HEK293 (cell line): ENCODE measurements around the gene HYPK.

Experiments
- EGR2 ChIP-seq: fragments of 450-650 bp; formaldehyde crosslinking; IDR thresholded peaks from 2 replicates; pipeline ENCODE4 v1.5.1; 2016; ENCODE audit warnings: low read depth, missing biosample characterization, missing genetic modification characterization
- GLIS2 ChIP-seq: fragments of 450-650 bp; formaldehyde crosslinking; IDR thresholded peaks from 2 replicates; pipeline ENCODE4 v1.5.1; 2016; ENCODE audit warnings: missing biosample characterization, missing genetic modification characterization
- HIC1 ChIP-seq: fragments of 450-650 bp; formaldehyde crosslinking; IDR thresholded peaks from 2 replicates; pipeline ENCODE4 v1.5.1; 2016; ENCODE audit warnings: missing biosample characterization, missing genetic modification characterization
- HOXD13 ChIP-seq: sonication (generic); formaldehyde crosslinking; IDR thresholded peaks from 2 replicates; pipeline ENCODE4 v1.8.0; 2022; ENCODE audit warnings: missing genetic modification reagents, borderline replicate concordance
- MYNN ChIP-seq: fragments of 450-650 bp; formaldehyde crosslinking; IDR thresholded peaks from 2 replicates; pipeline ENCODE4 v1.5.1; 2016; ENCODE audit warnings: missing biosample characterization, missing genetic modification characterization, borderline replicate concordance
- PRDM4 ChIP-seq: fragments of 450-650 bp; formaldehyde crosslinking; IDR thresholded peaks from 2 replicates; pipeline ENCODE4 v1.5.1; 2017; ENCODE audit warnings: missing biosample characterization, missing genetic modification characterization
- RBAK ChIP-seq: fragments of 450-650 bp; formaldehyde crosslinking; IDR thresholded peaks from 2 replicates; pipeline ENCODE4 v1.5.1; 2016; ENCODE audit warnings: missing biosample characterization, missing genetic modification characterization
- SCRT1 ChIP-seq: fragments of 450-650 bp; formaldehyde crosslinking; IDR thresholded peaks from 2 replicates; pipeline ENCODE4 v1.5.1; 2016; ENCODE audit warnings: missing biosample characterization, missing genetic modification characterization, borderline replicate concordance
- TRIM28 ChIP-seq: IDR thresholded peaks from 2 replicates; pipeline ENCODE4 v1.6.1; 2011; ENCODE audit warnings: low read length, control low read depth, borderline replicate concordance
- ZBTB7A ChIP-seq: fragments of 450-650 bp; formaldehyde crosslinking; IDR thresholded peaks from 2 replicates; pipeline ENCODE4 v1.5.1; 2016; ENCODE audit warnings: low read depth, missing biosample characterization, missing genetic modification characterization
- ZEB2 ChIP-seq: fragments of 450-650 bp; formaldehyde crosslinking; IDR thresholded peaks from 2 replicates; pipeline ENCODE4 v1.5.1; 2016; ENCODE audit warnings: missing biosample characterization, missing genetic modification characterization
- ZFHX2 ChIP-seq: fragments of 450-650 bp; formaldehyde crosslinking; conservative IDR thresholded peaks from 2 replicates; pipeline ENCODE4 v1.5.1; 2016; ENCODE audit warnings: missing biosample characterization, missing genetic modification characterization
- ZFP3 ChIP-seq: fragments of 450-650 bp; formaldehyde crosslinking; IDR thresholded peaks from 2 replicates; pipeline ENCODE4 v1.5.1; 2016; ENCODE audit warnings: low read depth, missing biosample characterization, missing genetic modification characterization
- ZFP69B ChIP-seq: fragments of 450-650 bp; formaldehyde crosslinking; IDR thresholded peaks from 2 replicates; pipeline ENCODE4 v1.5.1; 2016; ENCODE audit warnings: missing biosample characterization, missing genetic modification characterization
- ZIC2 ChIP-seq: fragments of 450-650 bp; formaldehyde crosslinking; IDR thresholded peaks from 2 replicates; pipeline ENCODE4 v1.5.1; 2016; ENCODE audit warnings: missing biosample characterization, missing genetic modification characterization
- ZNF239 ChIP-seq: fragments of 450-650 bp; formaldehyde crosslinking; IDR thresholded peaks from 2 replicates; pipeline ENCODE4 v1.5.1; 2016; ENCODE audit warnings: missing biosample characterization, missing genetic modification characterization
- ZNF302 ChIP-seq: fragments of 450-650 bp; formaldehyde crosslinking; IDR thresholded peaks from 2 replicates; pipeline ENCODE4 v1.5.1; 2016; ENCODE audit warnings: missing biosample characterization, missing genetic modification characterization, low read depth
- ZNF311 ChIP-seq: fragments of 450-650 bp; formaldehyde crosslinking; IDR thresholded peaks from 2 replicates; pipeline ENCODE4 v1.5.1; 2017; ENCODE audit warnings: missing biosample characterization, missing genetic modification characterization, borderline replicate concordance
- ZNF423 ChIP-seq: fragments of 450-650 bp; formaldehyde crosslinking; IDR thresholded peaks from 2 replicates; pipeline ENCODE4 v1.5.1; 2016; ENCODE audit warnings: missing biosample characterization, missing genetic modification characterization
- ZNF571 ChIP-seq: fragments of 450-650 bp; formaldehyde crosslinking; IDR thresholded peaks from 2 replicates; pipeline ENCODE4 v1.5.0; 2017; ENCODE audit warnings: missing biosample characterization, missing genetic modification characterization
- ZNF600 ChIP-seq: fragments of 450-650 bp; formaldehyde crosslinking; IDR thresholded peaks from 2 replicates; pipeline ENCODE4 v1.5.1; 2016; ENCODE audit warnings: missing biosample characterization, missing genetic modification characterization
- ZNF701 ChIP-seq: fragments of 450-650 bp; formaldehyde crosslinking; IDR thresholded peaks from 2 replicates; pipeline ENCODE4 v1.5.1; 2016; ENCODE audit warnings: missing biosample characterization, missing genetic modification characterization
- ZNF843 ChIP-seq: fragments of 450-650 bp; formaldehyde crosslinking; IDR thresholded peaks from 2 replicates; pipeline ENCODE4 v1.5.1; 2016; ENCODE audit warnings: missing biosample characterization, missing genetic modification characterization
- TF ChIP-seq, protein P1 (sequence below): fragments of 450-650 bp; formaldehyde crosslinking; optimal IDR thresholded peaks from 2 replicates; pipeline ENCODE3; 2016; ENCODE audit warnings: missing biosample characterization, mild to moderate bottlenecking, missing genetic modification characterization
- TF ChIP-seq, protein P2 (sequence below): fragments of 450-650 bp; formaldehyde crosslinking; IDR thresholded peaks from 2 replicates; pipeline ENCODE4 v1.5.1; 2016; ENCODE audit warnings: missing biosample characterization, missing genetic modification characterization
- TF ChIP-seq, protein P3 (sequence below): fragments of 450-650 bp; formaldehyde crosslinking; IDR thresholded peaks from 2 replicates; pipeline ENCODE4 v1.5.1; 2016; ENCODE audit warnings: missing biosample characterization, missing genetic modification characterization
- TF ChIP-seq, protein P4 (sequence below): fragments of 450-650 bp; formaldehyde crosslinking; IDR thresholded peaks from 2 replicates; pipeline ENCODE4 v1.5.1; 2017; ENCODE audit warnings: missing biosample characterization, missing genetic modification characterization

The HYPK gene

GRCh38 chr15:43776101-43776717, 24.2 kb upstream of the HYPK start (continued):
- TF ChIP-seq, protein P1, sequence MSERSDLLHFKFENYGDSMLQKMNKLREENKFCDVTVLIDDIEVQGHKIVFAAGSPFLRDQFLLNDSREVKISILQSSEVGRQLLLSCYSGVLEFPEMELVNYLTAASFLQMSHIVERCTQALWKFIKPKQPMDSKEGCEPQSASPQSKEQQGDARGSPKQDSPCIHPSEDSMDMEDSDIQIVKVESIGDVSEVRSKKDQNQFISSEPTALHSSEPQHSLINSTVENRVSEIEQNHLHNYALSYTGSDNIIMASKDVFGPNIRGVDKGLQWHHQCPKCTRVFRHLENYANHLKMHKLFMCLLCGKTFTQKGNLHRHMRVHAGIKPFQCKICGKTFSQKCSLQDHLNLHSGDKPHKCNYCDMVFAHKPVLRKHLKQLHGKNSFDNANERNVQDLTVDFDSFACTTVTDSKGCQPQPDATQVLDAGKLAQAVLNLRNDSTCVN (tag by site-specific recombination), result no peak
- TF ChIP-seq HOXD13 (no peak), ZEB2 (tag by site-specific recombination) (no peak; the same call in 1 of the 2 replicates), ZIC2 (tag by site-specific recombination) (peak; percentile 68), ZNF600 (peak; percentile 34), TRIM28 (no peak), SCRT1 (no peak), ZNF239 (tag by site-specific recombination) (no peak), ZBTB7A (tag by site-specific recombination) (no peak), GLIS2 (tag by site-specific recombination) (peak; percentile 82), HIC1 (tag by site-specific recombination) (peak; percentile 26; the same call in 1 of the 2 replicates), ZFP69B (tag by site-specific recombination) (peak; percentile 92), ZNF701 (tag by site-specific recombination) (no peak), ZNF311 (tag by site-specific recombination) (no peak), MYNN (tag by site-specific recombination) (no peak), ZNF843 (tag by site-specific recombination) (no peak; the same call in 1 of the 2 replicates), ZFHX2 (tag by site-specific recombination) (0 out of 2 replicates have a peak, but pooled peaks have one; percentile 25), RBAK (tag by site-specific recombination) (no peak), ZNF571 (tag by site-specific recombination) (no peak), ZFP3 (tag by site-specific recombination) (no peak), ZNF302 (tag by site-specific recombination) (no peak), ZNF423 (tag by site-specific recombination) (peak; percentile 80), PRDM4 (tag by site-specific recombination) (no peak), EGR2 (tag by site-specific recombination) (peak; percentile 26; the same call in 1 of the 2 replicates)
- TF ChIP-seq, protein P2, sequence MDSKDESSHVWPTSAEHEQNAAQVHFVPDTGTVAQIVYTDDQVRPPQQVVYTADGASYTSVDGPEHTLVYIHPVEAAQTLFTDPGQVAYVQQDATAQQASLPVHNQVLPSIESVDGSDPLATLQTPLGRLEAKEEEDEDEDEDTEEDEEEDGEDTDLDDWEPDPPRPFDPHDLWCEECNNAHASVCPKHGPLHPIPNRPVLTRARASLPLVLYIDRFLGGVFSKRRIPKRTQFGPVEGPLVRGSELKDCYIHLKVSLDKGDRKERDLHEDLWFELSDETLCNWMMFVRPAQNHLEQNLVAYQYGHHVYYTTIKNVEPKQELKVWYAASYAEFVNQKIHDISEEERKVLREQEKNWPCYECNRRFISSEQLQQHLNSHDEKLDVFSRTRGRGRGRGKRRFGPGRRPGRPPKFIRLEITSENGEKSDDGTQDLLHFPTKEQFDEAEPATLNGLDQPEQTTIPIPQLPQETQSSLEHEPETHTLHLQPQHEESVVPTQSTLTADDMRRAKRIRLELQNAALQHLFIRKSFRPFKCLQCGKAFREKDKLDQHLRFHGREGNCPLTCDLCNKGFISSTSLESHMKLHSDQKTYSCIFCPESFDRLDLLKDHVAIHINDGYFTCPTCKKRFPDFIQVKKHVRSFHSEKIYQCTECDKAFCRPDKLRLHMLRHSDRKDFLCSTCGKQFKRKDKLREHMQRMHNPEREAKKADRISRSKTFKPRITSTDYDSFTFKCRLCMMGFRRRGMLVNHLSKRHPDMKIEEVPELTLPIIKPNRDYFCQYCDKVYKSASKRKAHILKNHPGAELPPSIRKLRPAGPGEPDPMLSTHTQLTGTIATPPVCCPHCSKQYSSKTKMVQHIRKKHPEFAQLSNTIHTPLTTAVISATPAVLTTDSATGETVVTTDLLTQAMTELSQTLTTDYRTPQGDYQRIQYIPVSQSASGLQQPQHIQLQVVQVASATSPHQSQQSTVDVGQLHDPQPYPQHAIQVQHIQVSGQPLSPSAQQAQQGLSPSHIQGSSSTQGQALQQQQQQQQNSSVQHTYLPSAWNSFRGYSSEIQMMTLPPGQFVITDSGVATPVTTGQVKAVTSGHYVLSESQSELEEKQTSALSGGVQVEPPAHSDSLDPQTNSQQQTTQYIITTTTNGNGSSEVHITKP, result peak; percentile 82
- TF ChIP-seq, protein P3, sequence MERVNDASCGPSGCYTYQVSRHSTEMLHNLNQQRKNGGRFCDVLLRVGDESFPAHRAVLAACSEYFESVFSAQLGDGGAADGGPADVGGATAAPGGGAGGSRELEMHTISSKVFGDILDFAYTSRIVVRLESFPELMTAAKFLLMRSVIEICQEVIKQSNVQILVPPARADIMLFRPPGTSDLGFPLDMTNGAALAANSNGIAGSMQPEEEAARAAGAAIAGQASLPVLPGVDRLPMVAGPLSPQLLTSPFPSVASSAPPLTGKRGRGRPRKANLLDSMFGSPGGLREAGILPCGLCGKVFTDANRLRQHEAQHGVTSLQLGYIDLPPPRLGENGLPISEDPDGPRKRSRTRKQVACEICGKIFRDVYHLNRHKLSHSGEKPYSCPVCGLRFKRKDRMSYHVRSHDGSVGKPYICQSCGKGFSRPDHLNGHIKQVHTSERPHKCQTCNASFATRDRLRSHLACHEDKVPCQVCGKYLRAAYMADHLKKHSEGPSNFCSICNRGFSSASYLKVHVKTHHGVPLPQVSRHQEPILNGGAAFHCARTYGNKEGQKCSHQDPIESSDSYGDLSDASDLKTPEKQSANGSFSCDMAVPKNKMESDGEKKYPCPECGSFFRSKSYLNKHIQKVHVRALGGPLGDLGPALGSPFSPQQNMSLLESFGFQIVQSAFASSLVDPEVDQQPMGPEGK (tag by site-specific recombination), result peak; percentile 18
- TF ChIP-seq, protein P4, sequence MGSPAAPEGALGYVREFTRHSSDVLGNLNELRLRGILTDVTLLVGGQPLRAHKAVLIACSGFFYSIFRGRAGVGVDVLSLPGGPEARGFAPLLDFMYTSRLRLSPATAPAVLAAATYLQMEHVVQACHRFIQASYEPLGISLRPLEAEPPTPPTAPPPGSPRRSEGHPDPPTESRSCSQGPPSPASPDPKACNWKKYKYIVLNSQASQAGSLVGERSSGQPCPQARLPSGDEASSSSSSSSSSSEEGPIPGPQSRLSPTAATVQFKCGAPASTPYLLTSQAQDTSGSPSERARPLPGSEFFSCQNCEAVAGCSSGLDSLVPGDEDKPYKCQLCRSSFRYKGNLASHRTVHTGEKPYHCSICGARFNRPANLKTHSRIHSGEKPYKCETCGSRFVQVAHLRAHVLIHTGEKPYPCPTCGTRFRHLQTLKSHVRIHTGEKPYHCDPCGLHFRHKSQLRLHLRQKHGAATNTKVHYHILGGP (tag by site-specific recombination), result no peak
